ENCODE data around the gene HOXB3. TPM values are rescaled to one million over a fixed set of nuclear protein-coding genes. Genes with fewer than 3 reads are reported as not detected.

The HOXB3 gene
- total RNA-seq, 2 experiments from 2014 or later = 1.4 to 2.0 TPM

GRCh38 chr17:48547808-48548522 lies 42.1 kb downstream of the HOXB3 start:
- Mint-ChIP-seq H3K4me1 (ENCODE audit: low read depth) (peaks cover 29% of the 10 kb centered on the region), H3K36me3 (ENCODE audit: low read depth) (peaks cover under 1% of the 10 kb centered on the region), H3K27ac (peak overlapping the region; percentile 73), H3K4me3 (peak overlapping the region; percentile 43), H3K27me3 (peaks cover 1% of the 10 kb centered on the region), H3K9me3 (no peaks in the 10 kb centered on the region)
- intact Hi-C loops (cut with micrococcal nuclease) = no loop called here
- ChIA-PET POLR2A (interaction anchor here (1.0 to 1.4 kb wide), 3 partner anchors 8 to 37 kb away, joined by 3 to 4 read pairs (median 3); no protein-coding TSS in a partner anchor), CTCF (interaction anchor here (0.9 to 1.8 kb wide), 6 partner anchors 9 to 213 kb away, joined by 3 to 6 read pairs (median 4); no protein-coding TSS in a partner anchor)
- DNase-seq = peak; percentile 74
- TF ChIP-seq CTCF (IDR thresholded peaks at IDR 0.05) = no peak
- ATAC-seq = no peak

GRCh38 chr17:48546924-48547807 lies 42.9 kb downstream of the HOXB3 start:
- peaks cover 1% of the 10 kb centered on the region for H3K27me3 Mint-ChIP-seq
- peak overlapping the region; percentile 43 for H3K4me3 Mint-ChIP-seq

GRCh38 chr17:48546137-48546923 lies 43.7 kb downstream of the HOXB3 start:
- ChIA-PET CTCF (interaction anchor here (0.6 to 1.8 kb wide), 9 partner anchors 8 to 211 kb away, joined by 3 to 6 read pairs (median 5); no protein-coding TSS in a partner anchor), POLR2A (interaction anchor here (0.7 to 1.4 kb wide), 4 partner anchors 9 to 130 kb away, joined by 3 to 4 read pairs (median 3); no protein-coding TSS in a partner anchor)
- Mint-ChIP-seq H3K27ac (peak overlapping the region; percentile 62), H3K4me1 (ENCODE audit: low read depth) (peaks cover 29% of the 10 kb centered on the region), H3K4me3 (peak overlapping the region; percentile 43), H3K9me3 (no peaks in the 10 kb centered on the region), H3K27me3 (peaks cover 1% of the 10 kb centered on the region), H3K36me3 (ENCODE audit: low read depth) (peaks cover 9% of the 10 kb centered on the region)
- intact Hi-C loops (cut with micrococcal nuclease) = no loop called here
- TF ChIP-seq CTCF (IDR thresholded peaks at IDR 0.05) = no peak
- no peak for ATAC-seq
- DNase-seq = no peak

More at GRCh38 chr17:48546924-48547807, 42.9 kb downstream of the HOXB3 start:
- ATAC-seq = no peak
- H3K27ac Mint-ChIP-seq = peak overlapping the region; percentile 73
- peaks cover 6% of the 10 kb centered on the region for H3K36me3 Mint-ChIP-seq (ENCODE audit: low read depth)
- TF ChIP-seq CTCF (IDR thresholded peaks at IDR 0.05) = no peak
- DNase-seq = peak; percentile 34
- intact Hi-C loops (cut with micrococcal nuclease) = no loop called here
- CTCF ChIA-PET = interaction anchor here (0.6 to 1.8 kb wide), 10 partner anchors 8 to 212 kb away, joined by 3 to 6 read pairs (median 4); no protein-coding TSS in a partner anchor
- peaks cover 29% of the 10 kb centered on the region for H3K4me1 Mint-ChIP-seq (ENCODE audit: low read depth)
- H3K9me3 Mint-ChIP-seq = no peaks in the 10 kb centered on the region
- POLR2A ChIA-PET = interaction anchor here (1.0 to 1.4 kb wide), 3 partner anchors 9 to 36 kb away, joined by 3 to 4 read pairs (median 3); no protein-coding TSS in a partner anchor

GRCh38 chr17:48545539-48545938 lies 44.5 kb downstream of the HOXB3 start:
- DNase-seq = no peak

More at GRCh38 chr17:48545539-48545938, 44.5 kb downstream of the HOXB3 start:
- TF ChIP-seq CTCF (IDR thresholded peaks at IDR 0.05) = no peak
- Mint-ChIP-seq H3K36me3 (ENCODE audit: low read depth) (peaks cover 9% of the 10 kb centered on the region), H3K27ac (peak overlapping the region; percentile 97), H3K4me1 (ENCODE audit: low read depth) (peaks cover 29% of the 10 kb centered on the region), H3K4me3 (peak overlapping the region; percentile 85), H3K9me3 (no peaks in the 10 kb centered on the region), H3K27me3 (peaks cover 1% of the 10 kb centered on the region)
- ChIA-PET CTCF (interaction anchor here (1.2 kb wide), 1 partner anchor 52 kb away, joined by 5 read pairs; no protein-coding TSS in a partner anchor), POLR2A (interaction anchor here (0.6 kb wide), 1 partner anchor 92 kb away, joined by 3 read pairs; no protein-coding TSS in a partner anchor)
- intact Hi-C loops (cut with micrococcal nuclease) = no loop called here
- ATAC-seq = no peak
